Measurements from ENCODE around the gene RERE.

RERE gene

DNA sequence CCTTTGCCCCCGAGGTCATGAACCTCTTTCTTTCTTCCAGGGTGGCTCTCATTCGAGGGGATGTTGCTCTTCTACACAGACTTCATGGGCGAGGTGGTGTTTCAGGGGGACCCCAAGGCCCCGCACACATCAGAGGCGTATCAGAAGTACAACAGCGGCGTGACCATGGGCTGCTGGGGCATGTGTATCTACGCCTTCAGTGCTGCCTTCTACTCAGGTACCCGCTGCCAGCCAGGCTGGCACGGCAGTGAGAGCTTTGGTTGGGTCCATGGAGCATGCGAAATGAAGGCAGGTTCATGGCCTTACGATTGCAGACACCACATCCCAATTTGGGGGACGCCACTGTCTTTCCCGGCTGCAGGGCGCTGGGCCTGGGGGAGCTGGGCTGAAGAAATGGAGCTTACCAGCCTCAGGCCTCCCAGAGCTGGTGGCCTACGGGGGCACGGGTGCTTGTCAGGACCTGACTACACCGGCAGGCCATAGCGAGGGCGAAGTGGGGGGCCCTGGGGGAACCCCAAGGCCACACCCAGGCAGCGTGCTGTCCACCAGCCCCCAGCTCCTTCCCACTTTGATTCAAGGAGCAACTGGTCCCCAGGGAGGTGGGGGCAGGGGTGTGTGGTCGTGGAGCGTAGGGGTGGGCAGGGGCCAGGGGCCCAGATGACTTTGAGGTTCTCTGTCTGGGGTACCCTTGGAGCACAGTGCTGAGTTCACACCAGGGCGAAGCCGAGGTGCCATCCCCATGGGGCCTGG is 479.5 kb downstream of the RERE start:
- DNase-seq: no peak

GRCh38 chr1:8335246-8335645 is 482.2 kb downstream of the RERE start:
- no peak for DNase-seq

DNA sequence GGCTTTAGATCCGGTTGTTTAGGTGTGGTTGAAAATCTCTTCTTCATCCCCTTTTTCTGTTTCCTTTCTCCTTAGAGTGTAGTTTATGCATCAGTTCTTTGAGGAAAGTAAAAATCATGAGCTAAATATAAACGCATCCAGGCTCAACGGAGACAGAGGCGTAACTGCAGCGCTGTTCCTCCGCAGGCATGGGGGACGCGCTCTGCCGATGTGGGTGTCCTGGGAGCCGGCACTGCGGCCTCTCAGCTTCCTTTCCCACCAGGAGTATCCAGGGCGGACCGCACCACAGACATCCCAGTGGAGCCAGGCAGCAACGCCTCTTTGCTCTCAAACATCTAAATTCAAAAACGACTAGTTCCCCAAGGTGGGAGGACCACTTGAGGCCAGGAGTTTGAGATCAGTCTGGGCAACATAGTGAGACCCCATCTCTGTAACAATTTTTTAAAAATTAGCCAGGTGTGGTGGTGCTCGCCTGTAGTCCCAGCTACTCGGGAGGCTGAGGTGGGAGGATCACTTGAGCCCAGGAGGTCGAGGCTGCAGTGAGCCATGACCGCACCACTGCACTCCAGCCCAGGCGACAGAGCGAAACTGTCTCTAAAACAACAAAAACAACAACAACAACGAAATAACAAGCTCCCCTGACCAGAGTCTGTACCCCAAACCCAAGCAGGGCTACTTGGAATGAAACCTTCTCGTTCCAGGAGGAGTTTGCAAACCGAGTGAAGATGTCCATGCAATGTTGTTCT is 483.2 kb downstream of the RERE start:
- DNase-seq: no peak

- no peak for DNase-seq
These were observed 484.0 kb downstream of the RERE start for GRCh38 chr1:8333246-8333987.

DNA sequence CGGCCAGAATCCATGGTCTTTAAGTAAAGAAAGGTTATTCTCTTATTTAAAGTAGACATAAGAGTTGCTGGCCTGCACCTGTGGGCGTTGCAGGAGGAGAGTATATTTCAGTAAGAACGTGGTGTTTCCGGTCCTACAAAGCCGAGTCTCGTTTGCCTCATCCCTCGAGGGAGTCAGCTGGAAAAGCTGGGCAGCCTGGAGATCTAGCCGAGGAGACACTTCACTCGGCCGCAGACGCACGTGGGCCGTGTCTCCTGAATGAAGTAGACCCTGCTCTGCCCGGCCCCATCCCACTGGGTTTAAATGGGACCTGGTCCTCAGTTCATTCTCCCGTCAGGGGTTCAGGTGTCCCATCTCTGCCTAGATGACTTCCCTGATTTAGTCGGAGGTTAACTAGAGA is 484.6 kb downstream of the RERE start:
- DNase-seq: no peak

DNA sequence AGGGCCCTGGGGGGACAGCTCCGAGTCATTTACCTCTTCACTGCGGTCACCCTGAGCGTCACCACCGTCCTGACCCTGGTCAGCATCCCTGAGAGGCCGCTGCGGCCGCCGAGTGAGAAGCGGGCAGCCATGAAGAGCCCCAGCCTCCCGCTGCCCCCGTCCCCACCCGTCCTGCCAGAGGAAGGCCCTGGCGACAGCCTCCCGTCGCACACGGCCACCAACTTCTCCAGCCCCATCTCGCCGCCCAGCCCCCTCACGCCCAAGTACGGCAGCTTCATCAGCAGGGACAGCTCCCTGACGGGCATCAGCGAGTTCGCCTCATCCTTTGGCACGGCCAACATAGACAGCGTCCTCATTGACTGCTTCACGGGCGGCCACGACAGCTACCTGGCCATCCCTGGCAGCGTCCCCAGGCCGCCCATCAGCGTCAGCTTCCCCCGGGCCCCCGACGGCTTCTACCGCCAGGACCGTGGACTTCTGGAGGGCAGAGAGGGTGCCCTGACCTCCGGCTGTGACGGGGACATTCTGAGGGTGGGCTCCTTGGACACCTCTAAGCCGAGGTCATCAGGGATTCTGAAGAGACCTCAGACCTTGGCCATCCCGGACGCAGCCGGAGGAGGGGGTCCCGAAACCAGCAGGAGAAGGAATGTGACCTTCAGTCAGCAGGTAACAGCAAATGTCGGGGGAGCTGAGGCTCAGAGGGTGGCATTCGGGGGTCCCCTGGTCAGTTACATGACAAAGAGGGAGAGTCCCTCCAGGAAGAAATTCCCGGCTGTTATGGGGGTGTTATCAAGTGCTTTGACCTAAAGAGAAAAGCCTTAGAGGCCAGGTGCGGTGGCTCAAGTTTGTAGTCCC is 486.9 kb downstream of the RERE start:
- DNase-seq: no peak

- no peak for DNase-seq
These were observed 487.6 kb downstream of the RERE start for GRCh38 chr1:8329858-8330257.

DNA sequence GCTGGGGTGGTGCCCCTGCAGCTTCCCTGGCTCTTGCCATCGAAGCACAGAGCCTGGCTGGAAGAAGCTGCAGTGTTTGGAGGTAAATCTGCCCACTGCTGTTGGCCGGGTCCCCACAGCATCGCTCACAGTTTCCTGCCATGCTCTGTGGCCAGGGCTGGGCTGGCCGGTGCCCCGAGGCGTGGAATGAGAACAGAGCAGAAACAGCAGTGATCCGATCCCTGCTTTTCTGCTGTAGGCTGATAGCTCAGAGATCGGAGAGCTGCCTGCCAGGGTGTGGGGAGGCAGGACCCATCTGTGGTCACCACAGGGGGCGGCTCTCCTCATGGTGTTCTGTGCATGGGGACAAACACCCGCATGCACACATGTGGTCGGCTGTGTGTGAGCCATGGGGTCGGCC is 488.0 kb downstream of the RERE start:
- no peak for DNase-seq

DNA sequence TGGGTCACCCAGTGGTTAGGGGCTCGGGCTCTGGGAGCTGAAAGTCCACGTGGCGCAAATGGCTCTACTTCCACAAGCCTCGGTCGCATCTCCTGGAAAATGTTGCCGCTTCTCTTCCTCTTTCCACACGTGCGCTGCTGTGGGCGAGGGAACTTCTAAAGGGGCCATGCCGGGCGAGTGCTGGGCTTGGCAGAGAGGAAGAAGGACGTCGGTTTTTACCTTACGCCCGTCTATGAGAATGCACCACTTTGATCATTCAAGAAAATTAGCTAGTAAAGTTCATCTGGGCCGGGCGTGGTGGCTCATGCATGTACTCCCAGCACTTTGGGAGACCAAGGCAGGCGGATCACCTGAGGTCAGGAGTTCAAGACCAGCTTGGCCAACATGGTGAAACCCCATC is 489.2 kb downstream of the RERE start:
- DNase-seq: no peak

GRCh38 chr1:8326265-8326664 is 491.2 kb downstream of the RERE start:
- DNase-seq: no peak

GRCh38 chr1:8325771-8326170 is 491.7 kb downstream of the RERE start:
- no peak for DNase-seq

- no peak for DNase-seq
These were observed 493.1 kb downstream of the RERE start for GRCh38 chr1:8324176-8324810.

DNA sequence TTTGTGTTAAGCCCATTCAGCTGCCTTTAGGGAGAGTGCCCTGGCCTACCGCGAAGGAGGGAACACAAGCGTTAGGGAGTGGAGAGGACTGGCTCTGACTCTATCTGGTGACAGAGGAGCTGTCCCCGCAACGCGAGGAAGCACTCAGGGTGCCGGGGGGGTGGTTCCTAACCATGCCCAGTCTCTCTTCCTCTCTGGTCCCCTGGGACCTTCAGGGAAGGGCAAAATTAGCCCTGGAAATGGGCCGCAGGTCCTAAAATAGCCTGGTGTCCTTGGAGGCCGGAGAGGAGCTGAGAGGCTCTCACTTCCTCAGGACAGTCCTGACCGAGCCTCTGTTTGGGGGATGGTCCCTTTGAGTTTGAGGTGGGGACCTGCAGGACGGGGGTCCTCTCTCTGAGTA is 493.7 kb downstream of the RERE start:
- no peak for DNase-seq

DNA sequence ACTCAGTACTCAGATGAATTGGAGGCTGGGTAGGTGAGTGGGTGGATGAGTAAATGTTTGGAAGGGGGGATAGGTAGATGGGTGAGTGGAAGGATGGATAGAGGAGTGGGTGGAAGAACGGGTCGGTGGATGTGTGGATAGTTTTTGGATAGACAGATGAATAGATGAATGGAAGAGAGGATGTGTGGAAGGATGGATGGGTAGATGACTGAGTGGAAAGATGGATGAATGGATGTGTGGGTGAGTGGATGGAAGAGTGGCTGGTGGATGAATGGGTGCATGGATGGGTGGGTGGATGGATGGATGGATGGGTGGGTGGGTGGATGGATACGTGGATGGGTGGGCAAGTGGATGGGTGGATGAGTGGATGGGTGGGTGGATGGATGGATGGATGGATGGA is 495.8 kb downstream of the RERE start:
- no peak for DNase-seq

GRCh38 chr1:8318436-8318835 is 499.0 kb downstream of the RERE start:
- DNase-seq: peak; percentile 57

- DNase-seq: peak; percentile 89
These were observed 499.6 kb downstream of the RERE start, which contains the start of gene SLC45A1 for GRCh38 chr1:8317647-8318381. Gene SLC45A1 (plus strand): TSS chr1:8318114. CDS start chr1:8324330, 6,216 bp downstream.

- peak; percentile 36 for DNase-seq
These were observed 501.6 kb downstream of the RERE start for GRCh38 chr1:8315573-8316475.

- DNase-seq: peak; percentile 89
These were observed 502.8 kb downstream of the RERE start for GRCh38 chr1:8314346-8315280.

GRCh38 chr1:8313231-8313630 is 504.2 kb downstream of the RERE start:
- DNase-seq: no peak
